ENCODE measurements around the gene NKX6-1. TPM values are rescaled to one million over a fixed set of nuclear protein-coding genes. Genes with fewer than 3 reads are reported as not detected.

The NKX6-1 gene
- total and polyA plus RNA-seq, 3 donors from 2014 or later: 0.87 to 1.9 (median 1.3) TPM

- Histone ChIP-seq H3K9me3 (no peaks in the 10 kb centered on the region), H3K27ac (no peak overlapping the region), H3K36me3 (ENCODE audit: low read depth, missing control alignments) (no peaks in the 10 kb centered on the region), H3K4me1 (no peaks in the 10 kb centered on the region), H3K27me3 (no peaks in the 10 kb centered on the region), H3K4me3 (peak overlapping the region; percentile 18 to 24)
- intact Hi-C loops (cut with DNase I; ENCODE audit: low total_unique reads): no loop called here
- DNase-seq: no peak
- WGBS, 2 donors: 5% methylated on average over 21 to 28 of the region's 28 CpGs
- TF ChIP-seq POLR2A (IDR thresholded peaks at IDR 0.05): no peak
- TF ChIP-seq, protein P1, sequence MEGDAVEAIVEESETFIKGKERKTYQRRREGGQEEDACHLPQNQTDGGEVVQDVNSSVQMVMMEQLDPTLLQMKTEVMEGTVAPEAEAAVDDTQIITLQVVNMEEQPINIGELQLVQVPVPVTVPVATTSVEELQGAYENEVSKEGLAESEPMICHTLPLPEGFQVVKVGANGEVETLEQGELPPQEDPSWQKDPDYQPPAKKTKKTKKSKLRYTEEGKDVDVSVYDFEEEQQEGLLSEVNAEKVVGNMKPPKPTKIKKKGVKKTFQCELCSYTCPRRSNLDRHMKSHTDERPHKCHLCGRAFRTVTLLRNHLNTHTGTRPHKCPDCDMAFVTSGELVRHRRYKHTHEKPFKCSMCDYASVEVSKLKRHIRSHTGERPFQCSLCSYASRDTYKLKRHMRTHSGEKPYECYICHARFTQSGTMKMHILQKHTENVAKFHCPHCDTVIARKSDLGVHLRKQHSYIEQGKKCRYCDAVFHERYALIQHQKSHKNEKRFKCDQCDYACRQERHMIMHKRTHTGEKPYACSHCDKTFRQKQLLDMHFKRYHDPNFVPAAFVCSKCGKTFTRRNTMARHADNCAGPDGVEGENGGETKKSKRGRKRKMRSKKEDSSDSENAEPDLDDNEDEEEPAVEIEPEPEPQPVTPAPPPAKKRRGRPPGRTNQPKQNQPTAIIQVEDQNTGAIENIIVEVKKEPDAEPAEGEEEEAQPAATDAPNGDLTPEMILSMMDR (IDR thresholded peaks at IDR 0.05): no peak
Measured at GRCh38 chr4:84492737-84493091, 6.4 kb downstream of the NKX6-1 start.

GRCh38 chr4:84492290-84492689 lies 6.8 kb downstream of the NKX6-1 start:
- intact Hi-C loops (cut with DNase I; ENCODE audit: low total_unique reads): no loop called here
- TF ChIP-seq, protein P1 (IDR thresholded peaks at IDR 0.05): no peak
- no peak for TF ChIP-seq POLR2A (IDR thresholded peaks at IDR 0.05)
- 6 to 8% methylated on average over 12 of the region's 12 CpGs for WGBS, 2 donors
- DNase-seq: no peak
- no peaks in the 10 kb centered on the region for H3K9me3 ChIP-seq
- H3K4me1 ChIP-seq: no peaks in the 10 kb centered on the region
- H3K36me3 ChIP-seq (ENCODE audit: low read depth, missing control alignments): no peaks in the 10 kb centered on the region
- H3K27me3 ChIP-seq: no peaks in the 10 kb centered on the region
- H3K4me3 ChIP-seq: no peak overlapping the region
- no peak overlapping the region for H3K27ac ChIP-seq

GRCh38 chr4:84491481-84491880 lies 7.6 kb downstream of the NKX6-1 start:
- H3K36me3 ChIP-seq (ENCODE audit: low read depth, missing control alignments): no peaks in the 10 kb centered on the region
- H3K27ac ChIP-seq: no peak overlapping the region
- H3K9me3 ChIP-seq: no peaks in the 10 kb centered on the region
- no peak for DNase-seq
- intact Hi-C loops (cut with DNase I; ENCODE audit: low total_unique reads): no loop called here
- no peaks in the 10 kb centered on the region for H3K27me3 ChIP-seq
- TF ChIP-seq POLR2A (IDR thresholded peaks at IDR 0.05): no peak
- TF ChIP-seq, protein P1 (IDR thresholded peaks at IDR 0.05): no peak
- H3K4me3 ChIP-seq: no peak overlapping the region
- WGBS, 2 donors: 13 to 16% methylated on average over 6 of the region's 6 CpGs
- H3K4me1 ChIP-seq: no peaks in the 10 kb centered on the region

DNA sequence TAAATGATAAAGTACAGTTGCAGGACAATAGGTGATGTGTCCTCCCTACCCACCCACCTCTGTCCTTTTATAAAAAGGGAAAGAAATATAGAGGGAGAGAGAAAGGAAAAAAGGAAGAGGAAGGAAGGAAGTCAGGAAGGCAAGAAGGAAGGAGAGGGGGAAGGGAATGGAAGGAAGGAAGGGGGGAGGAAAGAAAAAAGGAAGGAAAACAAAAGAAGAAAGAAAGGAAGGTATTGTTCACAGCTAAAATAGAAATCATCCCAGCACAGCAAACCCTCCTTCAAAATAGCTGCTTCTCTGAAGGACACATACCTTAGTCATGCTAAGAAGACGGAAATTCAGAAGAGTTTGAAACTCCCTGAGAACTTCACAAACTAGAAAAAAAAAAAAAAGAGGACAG lies 8.4 kb downstream of the NKX6-1 start:
- Histone ChIP-seq H3K4me3 (no peak overlapping the region), H3K27ac (no peak overlapping the region), H3K4me1 (no peaks in the 10 kb centered on the region), H3K36me3 (ENCODE audit: low read depth, missing control alignments) (no peaks in the 10 kb centered on the region), H3K27me3 (no peaks in the 10 kb centered on the region), H3K9me3 (no peaks in the 10 kb centered on the region)
- 32 to 42% methylated on average over 1 of the region's 1 CpG for WGBS, 2 donors
- intact Hi-C loops (cut with DNase I; ENCODE audit: low total_unique reads): no loop called here
- DNase-seq: no peak
- TF ChIP-seq, protein P1 (IDR thresholded peaks at IDR 0.05): no peak
- TF ChIP-seq POLR2A (IDR thresholded peaks at IDR 0.05): no peak

GRCh38 chr4:84484236-84484635 lies 14.9 kb downstream of the NKX6-1 start:
- no peaks in the 10 kb centered on the region for H3K36me3 ChIP-seq (ENCODE audit: low read depth, missing control alignments)
- no peak for DNase-seq
- H3K27me3 ChIP-seq: no peaks in the 10 kb centered on the region
- no peak overlapping the region for H3K4me3 ChIP-seq
- intact Hi-C loops (cut with DNase I; ENCODE audit: low total_unique reads): no loop called here
- no peak overlapping the region for H3K27ac ChIP-seq
- 12 to 14% methylated on average over 4 of the region's 4 CpGs for WGBS, 2 donors
- TF ChIP-seq, protein P1 (IDR thresholded peaks at IDR 0.05): no peak
- no peak for TF ChIP-seq POLR2A (IDR thresholded peaks at IDR 0.05)
- H3K9me3 ChIP-seq: no peaks in the 10 kb centered on the region
- no peaks in the 10 kb centered on the region for H3K4me1 ChIP-seq
